HAP-1 (cell line): ENCODE measurements around the gene RTP3.

Experiments
- DNase-seq, 2 experiments: peaks; one replicate each; pipeline ENCODE4 v3.0.0-alpha.2; 2016 to 2020; ENCODE audit warnings: low spot score in 2 of 2
- H3K27me3 ChIP-seq: fragments of 250-450 bp; sonication (Bioruptor Pico); 2 replicates; pipeline ENCODE4 v1.5.1; 2020; ENCODE audit warnings: low read depth, mild to moderate bottlenecking, moderate library complexity
- H3K36me3 ChIP-seq: fragments of 250-450 bp; sonication (Bioruptor Pico); replicated peaks from 2 replicates; pipeline ENCODE4 v1.5.1; 2020; ENCODE audit warnings: mild to moderate bottlenecking
- H3K4me1 ChIP-seq: fragments of 250-450 bp; sonication (Bioruptor Pico); 2 replicates; pipeline ENCODE4 v1.5.1; 2020; ENCODE audit warnings: mild to moderate bottlenecking
- H3K4me3 ChIP-seq: fragments of 250-450 bp; sonication (Bioruptor Pico); 2 replicates; pipeline ENCODE4 v1.5.1; 2020; ENCODE audit warnings: mild to moderate bottlenecking, moderate library complexity
- H3K9me3 ChIP-seq: fragments of 250-450 bp; sonication (Bioruptor Pico); 2 replicates; pipeline ENCODE4 v1.5.1; 2020; ENCODE audit warnings: mild to moderate bottlenecking, moderate library complexity
- in situ Hi-C: fragments of 300-500 bp; cut with MboI; formaldehyde crosslinking; loops from 3 replicates; pipeline ENCODE4 v1.14.3; 2020; ENCODE audit warnings: low sequenced_read_pairs, inconsistent platforms, mixed read lengths

Gene RTP3

DNA sequence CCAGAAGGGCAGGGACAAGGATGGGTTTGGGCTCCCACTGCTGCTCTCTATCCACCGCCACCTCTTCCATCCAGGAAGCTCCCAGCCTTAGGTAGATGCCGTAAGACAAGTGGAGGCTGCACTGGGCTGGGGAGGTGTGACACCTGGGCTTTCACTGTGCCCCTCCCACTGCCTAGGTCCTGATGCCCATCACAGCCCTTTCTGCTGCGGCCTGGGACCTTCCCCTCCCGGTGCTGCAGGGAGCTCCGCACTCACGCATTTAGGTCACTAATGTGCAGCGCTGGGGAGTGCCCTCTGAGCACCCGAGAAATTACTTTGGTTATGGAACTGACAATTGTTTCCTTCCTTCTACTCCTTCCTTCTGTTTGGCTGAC, 33.9 kb upstream of the RTP3 start:
- 0 out of 2 replicates have a peak, but pooled peaks cover 3% of the 10 kb centered on the region for H3K9me3 ChIP-seq
- DNase-seq: no peak
- H3K4me3 ChIP-seq: no peak overlapping the region
- H3K4me1 ChIP-seq: no peaks in the 10 kb centered on the region
- no peaks in the 10 kb centered on the region for H3K36me3 ChIP-seq
- in situ Hi-C loops: loop anchor here (25.0 kb wide), 1 partner anchor 898 kb away; no protein-coding TSS in a partner anchor
- peaks cover 13% of the 10 kb centered on the region for H3K27me3 ChIP-seq

DNA sequence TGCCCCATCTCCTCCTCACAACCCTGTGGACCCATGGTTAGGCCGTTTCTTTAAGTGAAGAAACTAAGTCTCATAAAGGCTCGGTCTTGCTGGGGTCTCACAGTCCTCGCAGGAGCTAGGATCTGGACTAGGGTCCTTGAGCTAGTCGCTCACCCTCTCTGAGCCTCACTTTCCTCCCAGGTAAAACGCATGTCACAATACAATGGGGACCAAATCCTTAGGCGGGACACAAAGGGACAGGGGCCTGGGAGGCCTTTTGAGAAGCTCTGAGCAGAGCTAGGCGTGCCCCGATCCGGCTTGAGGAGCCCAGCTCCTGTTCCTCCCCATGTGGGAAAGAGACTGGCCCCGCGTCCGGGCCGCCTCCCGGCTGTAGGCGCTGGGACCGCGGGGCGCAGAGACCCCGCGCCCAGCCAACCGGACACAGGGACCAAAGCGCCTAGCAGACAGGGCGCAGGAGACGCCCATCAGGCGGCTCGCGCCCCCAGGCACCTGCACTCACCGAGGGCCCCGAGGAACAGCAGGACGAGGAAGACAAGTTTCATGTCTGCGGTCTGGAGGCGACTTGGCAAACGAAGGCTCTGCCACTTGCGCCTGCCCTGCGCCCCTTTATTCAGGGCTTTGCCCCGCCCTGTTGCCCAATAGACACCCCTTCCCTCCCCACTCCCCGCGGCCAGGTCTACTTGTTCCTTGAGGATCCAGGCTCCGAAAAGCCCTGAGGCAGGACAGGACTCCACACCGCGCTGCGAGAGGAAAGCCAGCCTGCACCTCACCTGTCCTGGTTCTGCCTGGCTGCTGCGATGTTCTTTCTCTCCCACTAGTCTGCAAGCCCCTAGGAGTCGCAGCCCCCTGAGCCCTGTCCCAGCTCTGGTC, 33.2 kb upstream of the RTP3 start, which contains the start of gene LTF:
TSS of gene LTF (minus strand) at position 580 of the 870 bp plus-strand sequence. CDS start at position 542, 38 bp downstream.
- Histone ChIP-seq H3K36me3 (no peaks in the 10 kb centered on the region), H3K9me3 (0 out of 2 replicates have a peak, but pooled peaks cover 3% of the 10 kb centered on the region), H3K27me3 (peaks cover 13% of the 10 kb centered on the region), H3K4me3 (no peak within 1 kb of the TSS), H3K4me1 (no peaks in the 10 kb centered on the region)
- DNase-seq: no peak
- in situ Hi-C loops: loop anchor here (25.0 kb wide), 1 partner anchor 898 kb away; no protein-coding TSS in a partner anchor

DNA sequence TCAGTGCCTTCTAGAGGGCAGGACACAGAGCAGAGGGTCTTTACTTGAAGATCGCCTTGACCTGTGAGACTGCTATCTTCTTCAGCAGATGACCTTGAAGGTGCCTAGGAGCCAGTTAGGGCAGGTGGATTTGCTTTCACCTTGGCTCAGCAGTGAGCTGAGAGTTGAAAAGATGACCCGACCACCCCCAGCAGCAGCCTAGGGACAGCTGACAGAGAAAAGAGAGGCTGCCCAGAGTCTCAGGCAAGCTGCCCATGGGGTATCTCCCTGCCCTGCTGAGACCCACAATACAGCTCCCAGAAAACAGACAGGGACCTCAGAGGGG, 32.6 kb upstream of the RTP3 start:
- in situ Hi-C loops: loop anchor here (25.0 kb wide), 1 partner anchor 897 kb away; no protein-coding TSS in a partner anchor
- Histone ChIP-seq H3K36me3 (no peaks in the 10 kb centered on the region), H3K9me3 (0 out of 2 replicates have a peak, but pooled peaks cover 3% of the 10 kb centered on the region), H3K27me3 (peaks cover 13% of the 10 kb centered on the region), H3K4me1 (no peaks in the 10 kb centered on the region), H3K4me3 (no peak overlapping the region)
- DNase-seq: no peak

GRCh38 chr3:46466273-46466672, 31.5 kb upstream of the RTP3 start:
- DNase-seq: no peak
- in situ Hi-C loops: loop anchor here (25.0 kb wide), 1 partner anchor 896 kb away; no protein-coding TSS in a partner anchor

DNA sequence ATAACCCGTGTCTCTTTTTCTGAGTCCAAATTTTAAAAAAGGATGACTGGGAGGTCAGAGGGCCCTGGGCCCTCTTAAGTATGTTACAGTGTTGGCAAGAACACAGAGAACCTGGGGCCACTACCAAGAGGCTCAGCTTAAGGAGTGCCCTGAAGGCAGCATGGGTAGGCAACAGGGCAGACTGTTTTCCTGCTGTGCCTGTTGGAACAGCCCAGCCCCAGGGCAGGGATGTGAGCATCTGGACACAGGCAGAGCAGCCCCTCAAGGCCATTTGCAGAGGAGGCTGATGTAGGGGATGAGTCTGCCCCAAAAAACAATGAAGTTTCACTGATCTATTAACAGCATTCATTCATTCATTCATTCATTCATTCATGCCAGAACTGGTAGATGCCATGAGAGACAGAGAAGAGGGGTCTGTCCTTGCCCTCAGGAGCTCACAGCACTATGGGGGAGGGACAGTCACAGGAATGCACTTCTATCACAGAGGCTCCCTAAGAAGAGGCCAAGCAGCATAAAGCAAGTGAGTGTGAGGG, 30.8 kb upstream of the RTP3 start:
- H3K36me3 ChIP-seq: no peaks in the 10 kb centered on the region
- no peaks in the 10 kb centered on the region for H3K9me3 ChIP-seq
- H3K4me3 ChIP-seq: no peak overlapping the region
- in situ Hi-C loops: loop anchor here (25.0 kb wide), 1 partner anchor 895 kb away; no protein-coding TSS in a partner anchor
- no peak for DNase-seq
- peaks cover 13% of the 10 kb centered on the region for H3K27me3 ChIP-seq
- H3K4me1 ChIP-seq: no peaks in the 10 kb centered on the region

More at GRCh38 chr3:46466273-46466672, 31.5 kb upstream of the RTP3 start:
- H3K27me3 ChIP-seq: peaks cover 13% of the 10 kb centered on the region
- no peak overlapping the region for H3K4me3 ChIP-seq
- H3K36me3 ChIP-seq: no peaks in the 10 kb centered on the region
- H3K4me1 ChIP-seq: no peaks in the 10 kb centered on the region
- no peaks in the 10 kb centered on the region for H3K9me3 ChIP-seq

- Histone ChIP-seq H3K4me3 (no peak overlapping the region), H3K27me3 (peaks cover 13% of the 10 kb centered on the region), H3K4me1 (no peaks in the 10 kb centered on the region), H3K36me3 (no peaks in the 10 kb centered on the region), H3K9me3 (no peaks in the 10 kb centered on the region)
- DNase-seq: no peak
- in situ Hi-C loops: loop anchor here (25.0 kb wide), 1 partner anchor 895 kb away; no protein-coding TSS in a partner anchor
These were observed 30.2 kb upstream of the RTP3 start for GRCh38 chr3:46467562-46467961.

DNA sequence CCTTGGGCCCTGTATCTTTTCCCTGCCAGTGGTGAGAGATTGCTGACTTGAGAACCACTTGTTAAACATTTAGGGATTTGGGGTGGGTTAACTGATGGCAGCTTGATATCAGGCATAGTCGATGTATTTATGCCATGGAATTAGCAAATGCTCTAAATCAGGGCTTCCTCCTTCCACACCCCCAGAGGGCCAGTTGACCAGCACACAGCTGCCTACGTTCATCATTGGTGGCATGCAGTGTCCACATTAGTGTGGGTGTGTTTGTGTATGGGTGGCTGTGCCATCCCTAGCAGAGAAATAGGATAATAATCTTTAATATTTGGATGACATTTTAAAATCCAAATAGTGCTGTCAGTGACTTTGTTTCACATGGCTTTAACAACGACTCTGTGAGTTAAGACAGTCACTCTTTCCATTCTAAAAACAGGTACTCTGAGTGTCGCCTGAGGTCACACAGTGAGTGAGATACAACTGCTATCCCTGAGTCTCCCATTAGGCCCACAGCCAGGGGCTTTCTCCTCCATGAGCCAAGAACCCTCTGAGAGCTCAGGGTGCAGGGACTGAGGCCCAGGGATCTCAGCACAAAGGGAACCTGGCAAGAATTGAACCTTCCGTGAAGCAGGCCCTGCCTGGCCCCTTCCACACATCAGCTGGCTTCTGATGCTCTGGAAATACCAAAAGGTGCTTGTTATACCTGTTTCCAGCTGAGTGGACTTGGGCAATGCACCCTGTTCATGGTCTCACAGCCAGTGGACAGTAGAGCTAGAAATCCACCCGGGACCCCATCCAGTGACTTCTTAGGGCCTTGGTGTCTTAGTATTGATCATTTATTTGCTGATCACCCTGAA, 28.8 kb upstream of the RTP3 start:
- H3K9me3 ChIP-seq: no peaks in the 10 kb centered on the region
- DNase-seq: no peak
- H3K36me3 ChIP-seq: no peaks in the 10 kb centered on the region
- H3K27me3 ChIP-seq: peaks cover 10% of the 10 kb centered on the region
- no peak overlapping the region for H3K4me3 ChIP-seq
- in situ Hi-C loops: loop anchor here (25.0 kb wide), 1 partner anchor 893 kb away; no protein-coding TSS in a partner anchor
- no peaks in the 10 kb centered on the region for H3K4me1 ChIP-seq

DNA sequence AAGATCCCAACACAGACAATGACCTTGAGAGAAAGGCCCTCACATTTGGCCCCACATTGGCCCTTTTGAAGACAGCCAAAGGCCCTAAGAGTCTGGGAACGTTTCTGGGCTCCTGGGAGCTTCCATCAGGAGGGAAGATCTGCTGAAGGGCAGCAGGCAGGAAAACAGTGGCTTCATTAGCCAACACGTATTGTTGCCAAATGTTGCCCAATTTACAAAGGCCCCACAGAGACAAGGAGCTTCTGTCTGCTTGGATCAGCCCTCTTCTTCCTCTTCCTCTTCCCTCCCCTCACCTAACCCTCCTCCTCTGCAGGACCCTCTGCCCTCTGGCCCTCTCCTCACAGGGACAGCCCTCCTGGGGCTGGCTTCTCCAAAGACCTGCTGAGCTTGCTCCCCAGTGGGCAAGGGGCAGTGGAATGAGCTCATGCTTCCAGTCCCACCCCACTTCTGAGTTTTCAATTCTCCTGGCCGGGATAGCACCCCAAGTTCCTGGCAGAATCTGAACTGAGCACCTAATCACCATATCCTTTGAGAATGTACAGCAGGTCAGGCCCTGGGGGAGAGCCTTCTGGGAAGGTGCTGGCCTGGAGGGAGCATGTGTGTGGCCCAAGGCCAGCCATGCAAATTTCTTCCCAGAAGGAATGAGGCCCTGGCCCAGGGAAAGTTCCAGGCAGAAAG, 28.0 kb upstream of the RTP3 start:
- DNase-seq: no peak
- Histone ChIP-seq H3K4me3 (no peak overlapping the region), H3K27me3 (peaks cover 8% of the 10 kb centered on the region), H3K4me1 (no peaks in the 10 kb centered on the region), H3K36me3 (no peaks in the 10 kb centered on the region), H3K9me3 (no peaks in the 10 kb centered on the region)
- in situ Hi-C loops: loop anchor here (25.0 kb wide), 1 partner anchor 892 kb away; no protein-coding TSS in a partner anchor

DNA sequence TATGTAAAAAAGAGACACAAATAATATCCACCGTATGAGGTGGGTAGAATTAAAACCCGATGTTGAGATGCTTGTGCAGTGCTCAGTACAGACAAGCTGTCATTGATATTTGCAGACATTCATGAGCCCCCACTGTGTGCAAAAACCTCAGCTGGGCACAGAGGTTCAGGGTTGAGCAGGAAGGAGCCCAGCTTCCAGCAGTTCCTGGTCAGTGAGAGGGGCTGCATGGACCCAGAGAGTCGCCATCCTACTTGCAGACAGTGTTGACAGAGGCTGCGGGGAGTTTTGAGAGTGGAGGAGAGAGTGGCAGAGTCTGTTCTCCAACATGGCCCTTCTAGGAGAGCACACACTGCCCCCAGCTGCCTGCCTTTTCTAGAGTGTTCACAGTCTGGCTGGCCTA, 26.9 kb upstream of the RTP3 start:
- Histone ChIP-seq H3K4me3 (no peak overlapping the region), H3K27me3 (peaks cover 10% of the 10 kb centered on the region), H3K9me3 (no peaks in the 10 kb centered on the region), H3K36me3 (no peaks in the 10 kb centered on the region), H3K4me1 (no peaks in the 10 kb centered on the region)
- in situ Hi-C loops: loop anchor here (25.0 kb wide), 1 partner anchor 891 kb away; no protein-coding TSS in a partner anchor
- no peak for DNase-seq

DNA sequence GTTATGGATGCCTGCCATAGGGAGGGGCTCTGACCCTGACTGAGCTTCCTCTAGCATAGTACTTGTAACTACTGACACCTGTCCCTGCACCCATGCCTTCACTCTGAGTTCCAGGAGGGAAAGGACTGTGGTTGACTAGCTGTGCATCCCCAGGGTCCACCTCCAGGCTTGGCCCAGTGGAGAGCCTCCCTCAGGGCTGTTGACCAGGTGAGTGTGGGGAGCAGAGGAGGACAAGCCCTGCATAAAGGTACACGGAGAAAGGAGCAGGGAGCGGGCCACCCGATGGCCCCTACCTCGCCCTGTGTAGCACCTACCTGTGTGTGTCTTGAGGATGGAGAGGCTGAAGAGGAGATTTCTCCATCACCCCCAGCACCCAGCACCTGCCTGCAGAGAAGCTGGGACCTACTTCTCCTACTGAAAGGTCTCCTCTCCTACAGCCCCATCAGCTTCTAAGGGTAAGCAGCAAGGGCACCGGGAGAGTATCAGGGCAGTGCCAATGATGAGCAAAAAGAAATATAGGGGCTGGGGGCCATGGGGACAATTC, 26.3 kb upstream of the RTP3 start:
- H3K36me3 ChIP-seq: no peaks in the 10 kb centered on the region
- no peak for DNase-seq
- H3K9me3 ChIP-seq: no peaks in the 10 kb centered on the region
- in situ Hi-C loops: loop anchor here (25.0 kb wide), 1 partner anchor 891 kb away; no protein-coding TSS in a partner anchor
- H3K4me3 ChIP-seq: no peak overlapping the region
- no peaks in the 10 kb centered on the region for H3K4me1 ChIP-seq
- peaks cover 10% of the 10 kb centered on the region for H3K27me3 ChIP-seq

DNA sequence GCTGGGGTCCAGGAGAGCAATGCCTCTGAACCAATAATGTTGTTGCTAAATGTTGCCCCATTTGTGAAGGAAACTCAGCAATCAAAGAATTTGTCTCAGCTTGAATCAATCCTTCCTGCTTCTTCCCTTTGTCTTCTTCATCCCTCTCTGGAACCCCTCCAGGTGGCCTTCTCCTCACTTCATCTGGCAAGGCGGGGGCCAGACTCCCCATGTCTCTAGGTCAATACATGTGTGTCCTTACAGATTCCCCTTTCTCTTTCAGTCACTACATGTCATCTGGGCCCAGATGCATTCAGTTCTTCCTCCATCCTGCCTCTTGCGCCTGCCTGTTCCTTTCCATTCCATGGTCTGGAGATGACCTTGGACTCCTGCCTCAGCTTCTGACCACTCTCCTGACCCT, 25.0 kb upstream of the RTP3 start:
- no peaks in the 10 kb centered on the region for H3K9me3 ChIP-seq
- H3K36me3 ChIP-seq: no peaks in the 10 kb centered on the region
- in situ Hi-C loops: loop anchor here (25.0 kb wide), 1 partner anchor 890 kb away; no protein-coding TSS in a partner anchor
- peaks cover 17% of the 10 kb centered on the region for H3K27me3 ChIP-seq
- no peaks in the 10 kb centered on the region for H3K4me1 ChIP-seq
- no peak overlapping the region for H3K4me3 ChIP-seq
- DNase-seq: no peak

DNA sequence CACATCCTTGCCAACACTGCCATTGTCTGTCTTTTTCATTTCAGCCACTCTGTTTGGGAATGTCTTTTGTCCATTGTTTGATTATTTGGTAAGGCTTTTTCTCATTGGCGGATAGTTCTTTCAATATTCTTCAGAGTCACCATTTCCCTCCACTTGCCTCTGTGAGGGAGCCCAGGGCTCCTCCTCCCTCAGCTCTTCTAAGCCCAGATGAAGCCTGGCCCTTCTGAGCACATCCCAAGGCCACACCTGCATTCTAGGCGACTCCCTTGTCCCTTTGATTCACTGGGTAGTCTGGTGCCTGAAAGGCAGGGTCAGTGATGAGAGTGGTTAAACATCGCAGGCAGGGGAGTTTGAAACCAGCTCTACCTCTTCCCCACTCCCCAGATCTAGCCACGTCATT, 20.6 kb upstream of the RTP3 start:
- Histone ChIP-seq H3K4me1 (no peaks in the 10 kb centered on the region), H3K4me3 (no peak overlapping the region), H3K36me3 (no peaks in the 10 kb centered on the region), H3K27me3 (peaks cover 17% of the 10 kb centered on the region), H3K9me3 (no peaks in the 10 kb centered on the region)
- in situ Hi-C loops: no loop called here
- no peak for DNase-seq
